ENCODE results near the gene RFX7.

Gene RFX7

GRCh38 chr15:56126409-56126808 lies 117.3 kb downstream of the RFX7 start:
- ATAC-seq (ENCODE audit: insufficient read depth, low read depth) = no peak
- no peak for TF ChIP-seq EZH2 (IDR thresholded peaks at IDR 0.05; ENCODE audit: borderline replicate concordance, low read depth, low read length, severe bottlenecking)
- Histone ChIP-seq H3K36me3 (ENCODE audit: insufficient read depth, low read length) (peaks cover 75% of the 10 kb centered on the region), H3K9ac (ENCODE audit: low read depth, low read length) (no peak overlapping the region), H2AFZ (ENCODE audit: low read depth, low read length) (no peak overlapping the region), H3K4me3 (ENCODE audit: low read depth in 1 of 2, low read length in 2 of 2) (no peak overlapping the region), H3K27me3 (ENCODE audit: insufficient read depth, low read length, poor library complexity) (no peaks in the 10 kb centered on the region), H4K20me1 (ENCODE audit: insufficient read depth, low read length) (no peaks in the 10 kb centered on the region), H3K4me2 (ENCODE audit: insufficient read depth, low read length) (no peak overlapping the region), H3K9me3 (ENCODE audit: insufficient read depth, low read length, severe bottlenecking) (peaks cover 34% of the 10 kb centered on the region), H3K4me1 (ENCODE audit: insufficient read depth, low read length) (no peaks in the 10 kb centered on the region), H3K79me2 (ENCODE audit: insufficient read depth, low read length) (peaks cover 5% of the 10 kb centered on the region; the same call in 1 of the 2 replicates), H3K27ac (ENCODE audit: low read length) (no peak overlapping the region)
- DNase-seq = no peak

DNA sequence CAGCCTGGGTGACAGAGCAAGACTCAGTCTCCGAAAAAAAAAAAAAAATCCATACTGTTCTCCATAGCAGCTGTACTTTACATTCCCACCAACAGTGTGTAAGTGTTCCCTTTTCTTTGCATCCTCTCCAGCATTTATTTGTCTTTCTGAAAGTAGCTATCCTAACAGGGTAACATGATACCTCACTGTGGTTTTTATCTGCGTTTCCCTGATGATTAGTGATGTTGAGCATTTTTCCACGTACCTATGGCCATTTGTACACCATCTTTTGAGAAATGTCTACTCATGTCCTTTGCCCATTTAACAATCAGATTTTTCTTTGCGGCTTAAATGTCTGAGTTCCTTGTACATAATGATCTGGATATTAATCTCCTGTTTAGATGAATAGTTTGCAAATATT lies 119.3 kb downstream of the RFX7 start:
- H3K4me3 ChIP-seq (ENCODE audit: low read depth in 1 of 2, low read length in 2 of 2) = no peak overlapping the region
- TF ChIP-seq, protein P1, sequence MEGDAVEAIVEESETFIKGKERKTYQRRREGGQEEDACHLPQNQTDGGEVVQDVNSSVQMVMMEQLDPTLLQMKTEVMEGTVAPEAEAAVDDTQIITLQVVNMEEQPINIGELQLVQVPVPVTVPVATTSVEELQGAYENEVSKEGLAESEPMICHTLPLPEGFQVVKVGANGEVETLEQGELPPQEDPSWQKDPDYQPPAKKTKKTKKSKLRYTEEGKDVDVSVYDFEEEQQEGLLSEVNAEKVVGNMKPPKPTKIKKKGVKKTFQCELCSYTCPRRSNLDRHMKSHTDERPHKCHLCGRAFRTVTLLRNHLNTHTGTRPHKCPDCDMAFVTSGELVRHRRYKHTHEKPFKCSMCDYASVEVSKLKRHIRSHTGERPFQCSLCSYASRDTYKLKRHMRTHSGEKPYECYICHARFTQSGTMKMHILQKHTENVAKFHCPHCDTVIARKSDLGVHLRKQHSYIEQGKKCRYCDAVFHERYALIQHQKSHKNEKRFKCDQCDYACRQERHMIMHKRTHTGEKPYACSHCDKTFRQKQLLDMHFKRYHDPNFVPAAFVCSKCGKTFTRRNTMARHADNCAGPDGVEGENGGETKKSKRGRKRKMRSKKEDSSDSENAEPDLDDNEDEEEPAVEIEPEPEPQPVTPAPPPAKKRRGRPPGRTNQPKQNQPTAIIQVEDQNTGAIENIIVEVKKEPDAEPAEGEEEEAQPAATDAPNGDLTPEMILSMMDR (IDR thresholded peaks at IDR 0.05; ENCODE audit: borderline replicate concordance, extremely low read depth, low read length, poor library complexity, severe bottlenecking) = no peak
- TF ChIP-seq EZH2 (IDR thresholded peaks at IDR 0.05; ENCODE audit: borderline replicate concordance, low read depth, low read length, severe bottlenecking) = no peak
- no peaks in the 10 kb centered on the region for H3K4me1 ChIP-seq (ENCODE audit: insufficient read depth, low read length)
- H3K9ac ChIP-seq (ENCODE audit: low read depth, low read length) = no peak overlapping the region
- ATAC-seq (ENCODE audit: insufficient read depth, low read depth) (no peak), DNase-seq (no peak)
- no peaks in the 10 kb centered on the region for H3K79me2 ChIP-seq (ENCODE audit: insufficient read depth, low read length)
- no peak overlapping the region for H3K27ac ChIP-seq (ENCODE audit: low read length)
- no peak overlapping the region for H2AFZ ChIP-seq (ENCODE audit: low read depth, low read length)
- no peaks in the 10 kb centered on the region for H3K27me3 ChIP-seq (ENCODE audit: insufficient read depth, low read length, poor library complexity)
- H3K9me3 ChIP-seq (ENCODE audit: insufficient read depth, low read length, severe bottlenecking) = peaks cover 29% of the 10 kb centered on the region
- peaks cover 58% of the 10 kb centered on the region for H3K36me3 ChIP-seq (ENCODE audit: insufficient read depth, low read length)
- H4K20me1 ChIP-seq (ENCODE audit: insufficient read depth, low read length) = no peaks in the 10 kb centered on the region
- no peak overlapping the region for H3K4me2 ChIP-seq (ENCODE audit: insufficient read depth, low read length)

- Histone ChIP-seq H3K4me1 (ENCODE audit: insufficient read depth, low read length) (no peaks in the 10 kb centered on the region), H3K27ac (ENCODE audit: low read length) (no peak overlapping the region), H3K79me2 (ENCODE audit: insufficient read depth, low read length) (no peaks in the 10 kb centered on the region; the same call in 1 of the 2 replicates), H3K9me3 (ENCODE audit: insufficient read depth, low read length, severe bottlenecking) (no peaks in the 10 kb centered on the region), H3K4me3 (ENCODE audit: low read depth in 1 of 2, low read length in 2 of 2) (no peak overlapping the region), H3K36me3 (ENCODE audit: insufficient read depth, low read length) (peaks cover 35% of the 10 kb centered on the region), H3K9ac (ENCODE audit: low read depth, low read length) (no peak overlapping the region), H3K27me3 (ENCODE audit: insufficient read depth, low read length, poor library complexity) (no peaks in the 10 kb centered on the region), H3K4me2 (ENCODE audit: insufficient read depth, low read length) (no peak overlapping the region), H2AFZ (ENCODE audit: low read depth, low read length) (no peak overlapping the region), H4K20me1 (ENCODE audit: insufficient read depth, low read length) (no peaks in the 10 kb centered on the region)
- TF ChIP-seq, protein P1 (IDR thresholded peaks at IDR 0.05; ENCODE audit: borderline replicate concordance, extremely low read depth, low read length, poor library complexity, severe bottlenecking) = no peak
- TF ChIP-seq EZH2 (IDR thresholded peaks at IDR 0.05; ENCODE audit: borderline replicate concordance, low read depth, low read length, severe bottlenecking) = no peak
- no peak for ATAC-seq (ENCODE audit: insufficient read depth, low read depth)
- no peak for DNase-seq
Observed at GRCh38 chr15:56105855-56106254, 137.8 kb downstream of the RFX7 start.

- TF ChIP-seq, protein P1 (IDR thresholded peaks at IDR 0.05; ENCODE audit: borderline replicate concordance, extremely low read depth, low read length, poor library complexity, severe bottlenecking) = no peak
- TF ChIP-seq EZH2 (IDR thresholded peaks at IDR 0.05; ENCODE audit: borderline replicate concordance, low read depth, low read length, severe bottlenecking) = no peak
- Histone ChIP-seq H4K20me1 (ENCODE audit: insufficient read depth, low read length) (no peaks in the 10 kb centered on the region), H3K79me2 (ENCODE audit: insufficient read depth, low read length) (no peaks in the 10 kb centered on the region; the same call in 1 of the 2 replicates)
Observed at GRCh38 chr15:56102441-56102840, 141.2 kb downstream of the RFX7 start.

More at GRCh38 chr15:56102441-56102840, 141.2 kb downstream of the RFX7 start:
- no peak for DNase-seq
- Histone ChIP-seq H3K9me3 (ENCODE audit: insufficient read depth, low read length, severe bottlenecking) (no peaks in the 10 kb centered on the region), H3K4me2 (ENCODE audit: insufficient read depth, low read length) (no peak overlapping the region), H3K4me3 (ENCODE audit: low read depth in 1 of 2, low read length in 2 of 2) (no peak overlapping the region), H3K9ac (ENCODE audit: low read depth, low read length) (no peak overlapping the region), H3K36me3 (ENCODE audit: insufficient read depth, low read length) (peaks cover 59% of the 10 kb centered on the region), H2AFZ (ENCODE audit: low read depth, low read length) (no peak overlapping the region), H3K27me3 (ENCODE audit: insufficient read depth, low read length, poor library complexity) (no peaks in the 10 kb centered on the region), H3K4me1 (ENCODE audit: insufficient read depth, low read length) (no peaks in the 10 kb centered on the region), H3K27ac (ENCODE audit: low read length) (0 out of 2 replicates have a peak overlapping the region, but pooled peaks have one; percentile 32)
- ATAC-seq (ENCODE audit: insufficient read depth, low read depth) = no peak

Measured in DND-41 (cell line).